ENCODE results near the gene EHMT1.
"Not testable (repeated sequence)": the region's sequence is repeated elsewhere in the genome, so short reads cannot be mapped to it uniquely, and the experiment has no call there.

GRCh38 chr9:137884547-137884946, 265.7 kb downstream of the EHMT1 start:
- not testable (repeated sequence) for TF ChIP-seq CTCF (IDR thresholded peaks at IDR 0.05); POLR2AphosphoS5 (IDR thresholded peaks at IDR 0.05; ENCODE audit: low read depth, low read length); TCF7L2 (IDR thresholded peaks at IDR 0.05; ENCODE audit: low read depth, low read length)
- TF ChIP-seq, protein P1, sequence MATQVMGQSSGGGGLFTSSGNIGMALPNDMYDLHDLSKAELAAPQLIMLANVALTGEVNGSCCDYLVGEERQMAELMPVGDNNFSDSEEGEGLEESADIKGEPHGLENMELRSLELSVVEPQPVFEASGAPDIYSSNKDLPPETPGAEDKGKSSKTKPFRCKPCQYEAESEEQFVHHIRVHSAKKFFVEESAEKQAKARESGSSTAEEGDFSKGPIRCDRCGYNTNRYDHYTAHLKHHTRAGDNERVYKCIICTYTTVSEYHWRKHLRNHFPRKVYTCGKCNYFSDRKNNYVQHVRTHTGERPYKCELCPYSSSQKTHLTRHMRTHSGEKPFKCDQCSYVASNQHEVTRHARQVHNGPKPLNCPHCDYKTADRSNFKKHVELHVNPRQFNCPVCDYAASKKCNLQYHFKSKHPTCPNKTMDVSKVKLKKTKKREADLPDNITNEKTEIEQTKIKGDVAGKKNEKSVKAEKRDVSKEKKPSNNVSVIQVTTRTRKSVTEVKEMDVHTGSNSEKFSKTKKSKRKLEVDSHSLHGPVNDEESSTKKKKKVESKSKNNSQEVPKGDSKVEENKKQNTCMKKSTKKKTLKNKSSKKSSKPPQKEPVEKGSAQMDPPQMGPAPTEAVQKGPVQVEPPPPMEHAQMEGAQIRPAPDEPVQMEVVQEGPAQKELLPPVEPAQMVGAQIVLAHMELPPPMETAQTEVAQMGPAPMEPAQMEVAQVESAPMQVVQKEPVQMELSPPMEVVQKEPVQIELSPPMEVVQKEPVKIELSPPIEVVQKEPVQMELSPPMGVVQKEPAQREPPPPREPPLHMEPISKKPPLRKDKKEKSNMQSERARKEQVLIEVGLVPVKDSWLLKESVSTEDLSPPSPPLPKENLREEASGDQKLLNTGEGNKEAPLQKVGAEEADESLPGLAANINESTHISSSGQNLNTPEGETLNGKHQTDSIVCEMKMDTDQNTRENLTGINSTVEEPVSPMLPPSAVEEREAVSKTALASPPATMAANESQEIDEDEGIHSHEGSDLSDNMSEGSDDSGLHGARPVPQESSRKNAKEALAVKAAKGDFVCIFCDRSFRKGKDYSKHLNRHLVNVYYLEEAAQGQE (IDR thresholded peaks at IDR 0.05; ENCODE audit: insufficient read depth in 1 of 2, low read depth in 2 of 2, low read length in 1 of 2): peak; percentile 77 to 88

Measured in Panc1 (cell line).